ENCODE data around the gene CLCN1.

DNA sequence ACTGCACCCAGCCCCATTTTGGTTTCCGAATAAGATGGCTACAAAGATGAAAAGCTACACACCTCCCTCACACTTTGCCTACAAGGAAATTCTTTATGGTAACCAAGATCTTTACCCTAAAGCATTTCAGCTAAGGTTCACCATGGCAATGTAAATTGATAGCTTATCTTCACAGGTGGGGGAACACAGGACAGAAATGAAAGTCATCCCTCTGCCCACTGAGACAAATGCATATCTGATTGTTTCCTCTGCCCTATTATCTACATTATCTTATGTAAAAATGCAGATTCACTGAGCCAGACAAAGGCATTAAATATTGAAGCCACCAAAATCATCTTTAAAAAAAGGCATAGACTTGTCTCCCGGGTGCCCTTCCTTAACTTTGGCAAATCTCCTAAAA lies 34.4 kb upstream of the CLCN1 start:
- no peak for TF ChIP-seq CTCF (conservative IDR thresholded peaks at IDR 0.05)
- no peak for TF ChIP-seq ZFX (IDR thresholded peaks at IDR 0.05)

Data from C4-2B (cell line).